Choroid plexus epithelial cell (primary cell): ENCODE data around the gene ABHD16B.

ENCODE experiments used
- DNase-seq: peaks from one replicate; pipeline ENCODE4 v3.0.0-alpha.2; 2010; ENCODE audit warnings: low read depth
- H3K4me3 ChIP-seq: 2 replicates; pipeline ENCODE4 v1.5.1; 2011; ENCODE audit warnings: low read depth, mild to moderate bottlenecking, control low read depth, low read length, moderate library complexity
- TF ChIP-seq, protein P1 (sequence below): conservative IDR thresholded peaks from 2 replicates; pipeline ENCODE4 v1.5.1; 2011; ENCODE audit warnings: low read depth, mild to moderate bottlenecking, control low read depth, inconsistent platforms, low read length, moderate library complexity

Gene ABHD16B

DNA sequence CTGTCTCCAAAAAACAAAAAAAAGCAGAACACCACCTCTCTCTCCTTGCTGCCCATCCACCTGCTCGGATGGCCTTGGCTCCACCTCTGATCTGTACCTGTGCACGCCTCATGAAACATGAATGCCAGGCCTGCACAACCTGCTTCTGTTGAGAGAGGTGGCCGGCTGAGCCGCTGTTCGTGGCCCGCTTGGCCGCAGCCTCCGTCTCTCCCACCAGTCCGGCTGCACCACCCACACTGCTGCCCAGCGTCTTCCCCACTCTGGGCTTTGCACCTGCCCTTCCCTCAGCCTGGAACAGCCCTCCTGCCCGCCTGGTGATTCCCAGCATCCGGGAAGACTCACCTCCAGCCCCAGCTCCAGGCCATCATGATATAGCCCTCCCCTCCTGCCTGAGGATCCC lies 18.1 kb upstream of the ABHD16B start:
- TF ChIP-seq, protein P1, sequence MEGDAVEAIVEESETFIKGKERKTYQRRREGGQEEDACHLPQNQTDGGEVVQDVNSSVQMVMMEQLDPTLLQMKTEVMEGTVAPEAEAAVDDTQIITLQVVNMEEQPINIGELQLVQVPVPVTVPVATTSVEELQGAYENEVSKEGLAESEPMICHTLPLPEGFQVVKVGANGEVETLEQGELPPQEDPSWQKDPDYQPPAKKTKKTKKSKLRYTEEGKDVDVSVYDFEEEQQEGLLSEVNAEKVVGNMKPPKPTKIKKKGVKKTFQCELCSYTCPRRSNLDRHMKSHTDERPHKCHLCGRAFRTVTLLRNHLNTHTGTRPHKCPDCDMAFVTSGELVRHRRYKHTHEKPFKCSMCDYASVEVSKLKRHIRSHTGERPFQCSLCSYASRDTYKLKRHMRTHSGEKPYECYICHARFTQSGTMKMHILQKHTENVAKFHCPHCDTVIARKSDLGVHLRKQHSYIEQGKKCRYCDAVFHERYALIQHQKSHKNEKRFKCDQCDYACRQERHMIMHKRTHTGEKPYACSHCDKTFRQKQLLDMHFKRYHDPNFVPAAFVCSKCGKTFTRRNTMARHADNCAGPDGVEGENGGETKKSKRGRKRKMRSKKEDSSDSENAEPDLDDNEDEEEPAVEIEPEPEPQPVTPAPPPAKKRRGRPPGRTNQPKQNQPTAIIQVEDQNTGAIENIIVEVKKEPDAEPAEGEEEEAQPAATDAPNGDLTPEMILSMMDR: no peak
- no peak overlapping the region for H3K4me3 ChIP-seq
- no peak for DNase-seq

DNA sequence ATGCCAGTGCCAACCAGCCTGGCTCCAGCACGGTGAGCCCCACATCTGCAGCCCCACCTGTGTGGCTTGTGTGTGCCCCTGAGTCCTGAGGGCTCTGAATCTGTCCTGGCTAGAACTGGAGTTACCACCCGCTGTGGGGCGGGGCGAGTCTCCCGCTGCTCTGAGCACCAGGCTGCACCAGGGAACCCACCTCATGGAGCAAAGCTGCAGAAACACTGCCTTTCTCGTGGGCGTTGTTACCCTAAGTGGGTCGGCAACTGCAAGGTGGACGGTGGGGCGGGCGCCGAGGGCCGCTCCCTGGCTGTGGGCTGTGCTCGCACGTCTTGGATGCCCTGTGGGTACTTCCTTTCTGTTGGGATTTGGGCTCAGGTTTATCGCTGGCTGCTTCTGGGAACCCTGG lies 17.5 kb upstream of the ABHD16B start:
- TF ChIP-seq, protein P1: no peak
- no peak for DNase-seq
- no peak overlapping the region for H3K4me3 ChIP-seq

DNA sequence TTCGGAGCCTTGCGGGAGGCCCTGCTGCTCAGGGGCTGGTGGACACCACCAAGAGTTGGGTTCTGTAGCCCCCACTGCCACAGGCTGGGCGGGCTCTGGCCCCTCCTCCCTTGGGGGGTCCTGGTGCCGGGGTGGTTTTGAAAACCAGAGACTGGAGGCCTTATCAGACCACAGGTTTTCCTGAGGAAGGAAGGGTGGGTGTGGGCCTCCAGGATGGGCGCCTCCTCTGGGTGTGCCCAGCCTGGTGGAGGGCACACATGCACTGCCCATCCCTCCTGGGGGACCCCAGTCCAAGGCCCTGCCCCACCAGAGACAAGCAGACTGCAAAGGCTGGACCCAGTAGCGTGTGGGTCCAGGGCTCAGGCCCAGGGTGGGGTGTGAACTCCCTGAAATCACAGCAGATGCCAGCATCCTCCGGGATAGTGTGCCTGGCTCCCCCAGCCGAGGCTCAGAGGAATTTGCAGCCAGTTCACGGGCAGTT lies 16.7 kb upstream of the ABHD16B start:
- DNase-seq: no peak
- TF ChIP-seq, protein P1: no peak
- H3K4me3 ChIP-seq: no peak overlapping the region

DNA sequence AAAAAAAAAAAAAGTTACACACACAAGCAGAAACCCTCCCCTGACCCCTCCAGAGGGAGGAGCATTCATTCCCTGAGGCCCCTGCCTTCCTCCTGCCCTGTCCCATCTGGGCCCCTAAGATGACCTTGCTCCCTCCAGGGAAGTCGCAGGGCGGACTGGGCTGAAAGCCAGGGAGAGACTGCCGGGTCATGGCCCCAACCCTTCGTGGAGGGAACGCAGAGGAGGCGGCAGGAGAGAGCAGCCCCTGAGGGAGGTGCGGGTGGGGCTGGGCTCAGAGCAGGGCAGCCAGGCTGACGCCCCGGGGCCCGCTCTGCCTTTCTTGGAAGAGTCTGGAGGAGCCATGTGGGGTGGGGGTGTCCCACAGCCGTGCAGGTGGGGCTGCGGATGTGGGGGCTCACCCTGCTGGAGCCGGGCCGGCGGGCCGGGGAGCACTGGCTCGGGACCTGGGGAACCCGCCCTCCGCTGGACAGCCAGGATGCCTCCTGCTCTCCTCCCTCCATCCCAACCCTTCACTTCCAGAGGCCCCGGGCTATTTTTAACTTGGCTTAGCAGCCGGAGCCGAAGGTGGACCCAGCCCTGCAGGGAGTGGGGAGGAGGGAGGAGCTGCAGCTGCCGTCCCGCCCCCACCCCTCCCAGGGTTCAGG lies 15.0 kb upstream of the ABHD16B start:
- peak overlapping the region; percentile 34 for H3K4me3 ChIP-seq
- TF ChIP-seq, protein P1: no peak
- peak; percentile 61 for DNase-seq

DNA sequence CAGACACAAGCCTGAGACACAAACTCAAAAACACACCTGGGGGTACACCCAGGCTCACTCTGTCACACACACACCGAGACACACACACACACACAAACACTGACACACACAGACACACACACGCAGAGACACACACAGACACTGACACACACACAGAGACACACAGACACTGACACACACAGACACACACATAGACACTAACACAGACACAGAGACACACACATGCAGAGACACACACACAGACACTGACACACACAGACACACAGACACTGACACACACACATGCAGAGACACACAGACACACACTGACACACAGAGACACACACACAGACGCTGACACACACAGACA lies 14.4 kb upstream of the ABHD16B start:
- no peak for DNase-seq
- H3K4me3 ChIP-seq: no peak overlapping the region
- TF ChIP-seq, protein P1: no peak

DNA sequence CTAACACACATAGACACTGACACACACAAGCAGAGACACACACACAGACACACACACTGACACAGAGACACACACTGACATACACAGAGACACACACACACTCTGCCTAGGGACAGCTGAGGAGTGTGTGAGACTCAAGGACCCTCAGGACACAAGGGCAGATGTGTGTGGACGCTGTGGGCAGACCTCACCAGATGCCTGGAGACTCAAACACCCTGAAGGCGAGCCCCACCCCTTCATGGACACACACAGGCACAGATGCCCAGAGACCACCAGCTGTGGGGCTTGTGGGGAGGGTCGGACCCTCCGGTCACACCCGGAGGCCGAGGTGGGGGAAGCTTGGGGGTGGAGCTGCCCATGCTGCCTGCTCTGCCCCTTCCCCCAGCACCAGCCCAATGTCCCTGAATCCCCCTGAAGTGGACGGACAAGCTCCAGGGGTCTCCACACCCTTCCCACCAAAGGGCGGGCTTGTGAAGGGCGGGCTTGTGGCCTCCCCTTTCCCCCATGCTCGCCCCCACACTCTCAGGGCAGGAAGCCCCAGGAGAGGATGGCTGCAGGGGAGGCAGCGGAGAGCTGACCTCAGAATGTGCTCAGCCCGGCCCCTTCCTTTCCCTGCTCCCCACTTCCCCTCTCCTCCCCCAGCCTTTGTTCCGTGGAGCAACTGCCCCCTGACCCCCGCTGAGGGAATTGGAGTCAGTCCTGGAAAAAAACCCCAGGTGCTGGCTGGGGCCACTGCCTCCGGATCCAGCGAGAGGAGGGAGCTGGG lies 13.9 kb upstream of the ABHD16B start:
- no peak overlapping the region for H3K4me3 ChIP-seq
- peak; percentile 29 for DNase-seq
- TF ChIP-seq, protein P1: no peak
